Erythroblast (primary cell): ENCODE measurements around the gene NMBR.

ENCODE experiments used
- GATA1 ChIP-seq: IDR thresholded peaks from 2 replicates; pipeline ENCODE4 v1.6.1; 2011; ENCODE audit warnings: low read depth, mild to moderate bottlenecking, control low read depth, low read length, moderate library complexity
- POLR2A ChIP-seq: IDR thresholded peaks from 2 replicates; pipeline ENCODE4 v1.6.1; 2011; ENCODE audit warnings: mild to moderate bottlenecking, low read length

- TF ChIP-seq POLR2A (no peak), GATA1 (no peak)
Observed at GRCh38 chr6:142075516-142076101, 71.3 kb downstream of the NMBR start.
